LNCaP clone FGC (cell line): Measurements from ENCODE around the gene EPN3.
A peak's percentile ranks its signal among the peaks of the same experiment; 100 is the strongest.

ENCODE experiments used
- DNase-seq: peaks from one replicate; pipeline ENCODE4 v3.0.0-alpha.2; 2011; ENCODE audit warnings: low read depth
- H3K4me3 ChIP-seq: 2 replicates; pipeline ENCODE4 v1.5.1; 2011; ENCODE audit warnings: mild to moderate bottlenecking, low read depth, low read length, control low read depth
- CTCF ChIP-seq: IDR thresholded peaks from 2 replicates; pipeline ENCODE4 v1.5.1; 2012; ENCODE audit warnings: mild to moderate bottlenecking; ENCODE audit not compliant: control insufficient read depth, insufficient read depth; ENCODE audit errors: extremely low read depth

The EPN3 gene

GRCh38 chr17:50541716-50542688 is 9.5 kb downstream of the EPN3 start:
- TF ChIP-seq CTCF, result 0 out of 2 replicates have a peak, but pooled peaks have one; percentile 19
- DNase-seq, result no peak

DNA sequence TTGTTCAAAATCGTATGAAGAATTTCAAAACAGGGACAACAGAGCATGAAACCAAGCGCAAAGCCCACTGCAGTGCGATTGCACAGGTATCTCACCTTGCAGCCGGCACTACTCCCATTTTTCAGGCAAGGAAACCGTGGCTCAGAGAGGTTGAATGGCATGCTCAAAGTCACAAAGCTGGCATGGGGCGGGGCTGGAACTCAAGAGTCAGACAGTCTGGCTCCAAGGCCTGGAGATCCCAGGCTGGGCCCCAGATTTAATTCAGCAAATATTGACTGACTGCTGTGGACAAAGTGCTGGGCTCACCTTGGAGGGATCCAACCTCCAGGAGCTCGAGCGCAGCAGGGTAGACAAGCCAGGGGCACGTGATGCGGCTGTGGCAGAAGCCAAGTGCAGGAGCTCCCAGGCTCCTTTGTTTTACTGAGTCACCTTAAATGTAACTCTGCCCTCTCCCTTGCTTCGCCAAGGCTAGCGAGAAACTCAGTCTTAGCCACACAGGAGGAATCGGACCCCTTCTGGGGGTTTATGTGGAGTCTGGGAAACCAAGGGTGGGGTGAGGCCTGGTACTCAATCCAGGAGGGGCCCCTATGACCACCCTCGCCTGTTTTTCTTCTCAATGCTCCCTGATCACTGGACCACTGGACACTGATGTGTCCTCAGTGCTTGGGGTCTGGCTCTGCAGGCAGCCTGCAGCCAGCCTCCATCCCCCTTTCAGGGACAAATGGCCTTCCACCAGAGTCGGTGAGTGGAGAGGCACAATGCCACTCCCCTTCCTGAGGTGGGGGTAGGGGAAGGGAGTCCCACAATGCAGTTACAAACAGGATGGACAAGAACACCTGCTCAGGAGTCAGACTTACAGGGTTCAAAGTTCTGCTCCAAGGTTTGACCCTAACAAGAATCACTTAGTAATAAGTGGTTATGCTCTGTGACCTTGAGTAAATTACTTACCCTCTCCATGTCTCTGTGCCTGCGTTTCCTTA is 10.6 kb downstream of the EPN3 start:
- H3K4me3 ChIP-seq, result peak overlapping the region; percentile 57
- no peak for TF ChIP-seq CTCF

More at GRCh38 chr17:50541716-50542688, 9.5 kb downstream of the EPN3 start:
- peak overlapping the region; percentile 57 for H3K4me3 ChIP-seq

DNA sequence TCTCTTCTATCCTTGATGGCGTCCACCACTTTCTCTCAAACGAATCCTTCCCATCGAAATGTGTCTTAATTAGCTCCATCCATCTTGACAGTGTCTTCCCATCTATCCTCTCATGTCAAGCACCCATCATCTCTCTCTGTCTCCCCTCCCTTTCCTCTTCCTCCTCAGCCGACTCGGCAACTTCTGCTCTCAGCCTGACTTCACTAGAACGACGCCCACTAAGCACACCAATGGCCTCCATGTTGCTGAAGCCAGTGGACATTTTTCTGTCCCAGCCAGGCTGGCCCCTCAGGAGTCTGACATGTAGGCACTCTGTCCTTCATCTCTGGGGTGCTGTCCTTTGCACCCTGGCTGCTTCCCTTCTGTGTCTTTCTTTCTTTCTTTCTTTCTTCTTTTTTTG is 12.0 kb downstream of the EPN3 start:
- H3K4me3 ChIP-seq, result no peak overlapping the region

More for the DNA sequence above, 10.6 kb downstream of the EPN3 start:
- DNase-seq, result peak; percentile 99

DNA sequence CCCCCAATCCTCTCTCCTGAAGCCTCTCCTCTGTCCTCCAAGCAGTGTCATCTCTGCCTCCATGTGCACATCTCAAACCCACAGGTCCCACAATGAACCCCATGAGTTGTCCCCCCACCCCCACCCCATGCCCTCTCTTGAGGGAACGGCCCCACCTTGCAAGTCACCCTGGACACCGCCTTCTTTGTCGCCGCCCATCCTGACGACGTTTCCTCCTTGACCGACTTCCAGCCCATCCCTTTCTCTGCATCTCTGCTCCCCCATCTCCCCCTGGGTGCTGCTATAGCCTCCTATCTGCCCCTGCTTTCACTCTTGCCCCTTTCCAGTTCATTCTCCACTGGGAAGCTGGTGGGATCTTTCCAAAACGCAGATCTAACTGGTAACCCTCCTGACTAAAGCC is 12.8 kb downstream of the EPN3 start:
- DNase-seq, result no peak
- no peak overlapping the region for H3K4me3 ChIP-seq
- TF ChIP-seq CTCF, result no peak

More for the DNA sequence above, 12.0 kb downstream of the EPN3 start:
- no peak for DNase-seq
- TF ChIP-seq CTCF, result no peak

GRCh38 chr17:50546701-50547034 is 14.1 kb downstream of the EPN3 start:
- DNase-seq, result no peak
- no peak for TF ChIP-seq CTCF
- peak overlapping the region; percentile 79 for H3K4me3 ChIP-seq

DNA sequence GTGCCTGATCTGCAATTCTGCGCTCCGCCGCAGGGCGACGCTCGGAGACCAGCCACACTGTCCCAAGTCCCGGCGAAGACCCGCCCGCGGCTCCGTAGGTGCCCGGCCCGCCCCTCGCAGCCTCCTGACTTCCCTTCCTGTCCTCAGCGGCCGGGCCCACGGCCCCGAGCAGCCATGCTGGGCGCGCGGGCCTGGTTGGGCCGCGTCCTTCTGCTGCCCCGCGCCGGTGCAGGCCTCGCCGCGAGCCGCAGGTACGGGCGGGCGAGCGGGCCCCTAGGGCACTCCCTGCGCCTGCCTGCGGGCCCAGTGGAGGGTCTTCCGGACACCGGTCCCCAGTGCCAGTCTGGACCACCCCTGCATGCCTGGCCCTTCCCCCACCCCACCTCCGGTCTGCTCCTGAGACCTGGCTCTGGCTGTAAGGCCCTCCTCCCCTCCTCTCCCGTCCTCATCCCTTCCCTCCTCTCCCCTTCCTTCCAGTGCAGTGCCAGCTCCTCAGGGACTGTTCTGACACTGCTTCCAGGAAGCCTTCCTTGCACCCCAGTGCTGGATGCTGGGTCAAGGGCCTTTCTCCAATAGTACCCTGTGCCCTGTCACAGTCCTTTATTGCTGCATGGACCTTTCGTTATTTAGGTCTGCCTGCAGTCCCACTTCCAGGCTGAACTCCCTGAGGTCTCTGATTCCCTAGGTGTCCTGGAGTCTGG is 14.7 kb downstream of the EPN3 start, which contains the start of gene SPATA20:
SPATA20 (plus strand) TSS at position 140 of the 701 bp plus-strand sequence; CDS start at position 175, 35 bp downstream.
- DNase-seq, result peak; percentile 63
- H3K4me3 ChIP-seq, result peak within 1 kb of the TSS; percentile 79
- peak; percentile 94 for TF ChIP-seq CTCF
